Iris pigment epithelial cell (primary cell): ENCODE measurements around the gene NPRL2.

ENCODE experiments used
- DNase-seq: peaks from one replicate; pipeline ENCODE4 v3.0.0-alpha.2; 2011; ENCODE audit warnings: low read depth

Gene NPRL2

GRCh38 chr3:50350213-50350526 lies 405 bp downstream of the NPRL2 start:
- no peak for DNase-seq

GRCh38 chr3:50347187-50347813 lies 3.3 kb downstream of the NPRL2 start:
- peak; percentile 62 for DNase-seq

- no peak for DNase-seq
Observed at GRCh38 chr3:50345586-50346234, 4.9 kb downstream of the NPRL2 start, which contains the start of gene ZMYND10. TSS of gene ZMYND10 (minus strand) at chr3:50345732. CDS start at chr3:50345579, 153 bp downstream.

- no peak for DNase-seq
Observed at GRCh38 chr3:50345008-50345407, 5.6 kb downstream of the NPRL2 start.

GRCh38 chr3:50342813-50343633 lies 7.6 kb downstream of the NPRL2 start:
- DNase-seq: no peak

GRCh38 chr3:50341996-50342650 lies 8.5 kb downstream of the NPRL2 start:
- DNase-seq: no peak

- no peak for DNase-seq
Observed at GRCh38 chr3:50341537-50341936, 9.0 kb downstream of the NPRL2 start.

- DNase-seq: peak; percentile 60
Observed at GRCh38 chr3:50340448-50341329, 9.9 kb downstream of the NPRL2 start, which contains the start of gene RASSF1. TSS of gene RASSF1 (minus strand) at chr3:50340836. CDS start at chr3:50340805, 31 bp downstream.

GRCh38 chr3:50340147-50340447 lies 10.5 kb downstream of the NPRL2 start:
- DNase-seq: no peak

- peak; percentile 62 for DNase-seq
Observed at GRCh38 chr3:50339485-50340146, 11.0 kb downstream of the NPRL2 start.

- no peak for DNase-seq
Observed at GRCh38 chr3:50338965-50339364, 11.6 kb downstream of the NPRL2 start.

- DNase-seq: peak; percentile 100
Observed at GRCh38 chr3:50337175-50337861, 13.3 kb downstream of the NPRL2 start.

- peak; percentile 47 for DNase-seq
Observed at GRCh38 chr3:50336452-50337174, 14.0 kb downstream of the NPRL2 start.

- no peak for DNase-seq
Observed at GRCh38 chr3:50334339-50335075, 16.1 kb downstream of the NPRL2 start.

GRCh38 chr3:50333744-50334328 lies 16.7 kb downstream of the NPRL2 start:
- peak; percentile 87 for DNase-seq

- no peak for DNase-seq
Observed at GRCh38 chr3:50331364-50331907, 19.1 kb downstream of the NPRL2 start.

GRCh38 chr3:50330330-50330729 lies 20.2 kb downstream of the NPRL2 start:
- DNase-seq: no peak

- DNase-seq: peak; percentile 97
Observed at GRCh38 chr3:50327943-50328691, 22.5 kb downstream of the NPRL2 start, which contains the start of gene TUSC2. TSS of gene TUSC2 (minus strand) at chr3:50328223. CDS start at chr3:50328099, 124 bp downstream.
